Natural killer cell (primary cell): ENCODE results near the gene TPBG. TPM values are rescaled to one million over a fixed set of nuclear protein-coding genes. Genes with fewer than 3 reads are reported as not detected.

Experiments
- ATAC-seq, 3 donors: fragments of 150-1000 bp in 2 of 3; fragments of 200-7000 bp in 1 of 3; cut with Tn5 transposase; 1 replicate in 1 of 3; 2 replicates in 2 of 3; pipeline ENCODE4 v1.10.0; 2021; ENCODE audit warnings: mild to moderate bottlenecking in 2 of 3, moderate library complexity in 2 of 3
- DNase-seq, 2 donors: peaks; one replicate each; pipeline versions ENCODE4 v3.0.0 to v3.0.0-alpha.2; 2013 to 2021; ENCODE audit warnings: mixed read lengths in 1 of 2
- H3K27ac ChIP-seq: one replicate; pipeline ENCODE4 v1.5.1; 2013; ENCODE audit warnings: mild to moderate bottlenecking, low read length
- H3K27me3 ChIP-seq: one replicate; pipeline ENCODE4 v1.6.1; 2013; ENCODE audit warnings: low read length; ENCODE audit not compliant: control insufficient read depth, insufficient read depth
- H3K36me3 ChIP-seq: one replicate; pipeline ENCODE4 v1.6.1; 2013; ENCODE audit warnings: low read length; ENCODE audit not compliant: control insufficient read depth, insufficient read depth
- H3K4me1 ChIP-seq: one replicate; pipeline ENCODE4 v1.6.1; 2013; ENCODE audit warnings: low read length; ENCODE audit not compliant: control insufficient read depth, insufficient read depth
- H3K4me3 ChIP-seq: one replicate; pipeline ENCODE4 v1.5.1; 2013; ENCODE audit warnings: low read length
- H3K9me3 ChIP-seq: one replicate; pipeline ENCODE4 v1.6.1; 2013; ENCODE audit warnings: low read length; ENCODE audit not compliant: control insufficient read depth, insufficient read depth
- H3K27ac Mint-ChIP-seq, 2 donors: one replicate each; pipeline ENCODE4 v1.8.0; 2022; ENCODE audit warnings: mild to moderate bottlenecking in 2 of 2, mixed read lengths in 2 of 2, moderate library complexity in 1 of 2
- H3K27me3 Mint-ChIP-seq, 2 donors: one replicate each; pipeline ENCODE4 v1.8.0; 2022; ENCODE audit warnings: low read depth in 2 of 2, mixed read lengths in 2 of 2
- H3K36me3 Mint-ChIP-seq: one replicate; pipeline ENCODE4 v1.8.0; 2022; ENCODE audit warnings: mixed read lengths
- H3K4me1 Mint-ChIP-seq, 2 donors: one replicate each; pipeline ENCODE4 v1.8.0; 2022; ENCODE audit warnings: mixed read lengths in 2 of 2
- H3K4me3 Mint-ChIP-seq: one replicate; pipeline ENCODE4 v1.8.0; 2022; ENCODE audit warnings: mild to moderate bottlenecking, moderate library complexity, mixed read lengths
- H3K9me3 Mint-ChIP-seq, 2 donors: one replicate each; pipeline ENCODE4 v1.8.0; 2022; ENCODE audit warnings: mixed read lengths in 2 of 2
- whole genome bisulfite sequencing: methylation state at CpG from one replicate; pipeline ENCODE4 v1.1.7; 2013; ENCODE audit warnings: missing lambda C conversion rate; ENCODE audit not compliant: insufficient coverage; 5-methylcytosine and 5-hydroxymethylcytosine counted together
- intact Hi-C: fragments of 100-400 bp; cut with micrococcal nuclease; formaldehyde crosslinking; loops from one replicate; pipeline ENCODE4 v1.14.2; 2022
- total RNA-seq, 4 donors: library from RNA; stranded (reverse); fragments of 120-200 nt in 1 of 4; gene quantifications; one replicate each; pipeline versions ENCODE4 v1.2.3 to v1.2.4, GENCODE V29; 2013 to 2022
- TF ChIP-seq, protein P1 (sequence below): fragments of 200-600 bp; IDR thresholded peaks from one replicate; pipeline ENCODE4 v1.8.0; 2022; ENCODE audit warnings: antibody characterized with exemption

Gene TPBG
- total RNA-seq, 3 donors from 2014 or later (not counting 1 experiment from before 2014, with no cell fraction given) = 0.11 to 0.33 TPM; not detected in 1

- intact Hi-C loops = no loop called here
- H3K4me1 ChIP-seq = no peaks in the 10 kb centered on the region
- Mint-ChIP-seq H3K27me3 (peaks cover 8 to 11% of the 10 kb centered on the region in 2 donors), H3K9me3 (peaks cover 4 to 5% of the 10 kb centered on the region in 2 donors), H3K4me1 (no peaks in the 10 kb centered on the region), H3K36me3 (no peaks in the 10 kb centered on the region), H3K4me3 (no peak overlapping the region), H3K27ac (no peak overlapping the region)
- H3K27me3 ChIP-seq = peaks cover 8% of the 10 kb centered on the region
- no peak for ATAC-seq
- DNase-seq = no peak
- 85% methylated on average over 3 of the region's 3 CpGs for WGBS
- H3K27ac ChIP-seq = no peak overlapping the region
- H3K36me3 ChIP-seq = no peaks in the 10 kb centered on the region
- TF ChIP-seq, protein P1, sequence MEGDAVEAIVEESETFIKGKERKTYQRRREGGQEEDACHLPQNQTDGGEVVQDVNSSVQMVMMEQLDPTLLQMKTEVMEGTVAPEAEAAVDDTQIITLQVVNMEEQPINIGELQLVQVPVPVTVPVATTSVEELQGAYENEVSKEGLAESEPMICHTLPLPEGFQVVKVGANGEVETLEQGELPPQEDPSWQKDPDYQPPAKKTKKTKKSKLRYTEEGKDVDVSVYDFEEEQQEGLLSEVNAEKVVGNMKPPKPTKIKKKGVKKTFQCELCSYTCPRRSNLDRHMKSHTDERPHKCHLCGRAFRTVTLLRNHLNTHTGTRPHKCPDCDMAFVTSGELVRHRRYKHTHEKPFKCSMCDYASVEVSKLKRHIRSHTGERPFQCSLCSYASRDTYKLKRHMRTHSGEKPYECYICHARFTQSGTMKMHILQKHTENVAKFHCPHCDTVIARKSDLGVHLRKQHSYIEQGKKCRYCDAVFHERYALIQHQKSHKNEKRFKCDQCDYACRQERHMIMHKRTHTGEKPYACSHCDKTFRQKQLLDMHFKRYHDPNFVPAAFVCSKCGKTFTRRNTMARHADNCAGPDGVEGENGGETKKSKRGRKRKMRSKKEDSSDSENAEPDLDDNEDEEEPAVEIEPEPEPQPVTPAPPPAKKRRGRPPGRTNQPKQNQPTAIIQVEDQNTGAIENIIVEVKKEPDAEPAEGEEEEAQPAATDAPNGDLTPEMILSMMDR = no peak
- H3K4me3 ChIP-seq = no peak overlapping the region
- no peaks in the 10 kb centered on the region for H3K9me3 ChIP-seq
Measured at GRCh38 chr6:82370788-82371187, 7.2 kb downstream of the TPBG start.

DNA sequence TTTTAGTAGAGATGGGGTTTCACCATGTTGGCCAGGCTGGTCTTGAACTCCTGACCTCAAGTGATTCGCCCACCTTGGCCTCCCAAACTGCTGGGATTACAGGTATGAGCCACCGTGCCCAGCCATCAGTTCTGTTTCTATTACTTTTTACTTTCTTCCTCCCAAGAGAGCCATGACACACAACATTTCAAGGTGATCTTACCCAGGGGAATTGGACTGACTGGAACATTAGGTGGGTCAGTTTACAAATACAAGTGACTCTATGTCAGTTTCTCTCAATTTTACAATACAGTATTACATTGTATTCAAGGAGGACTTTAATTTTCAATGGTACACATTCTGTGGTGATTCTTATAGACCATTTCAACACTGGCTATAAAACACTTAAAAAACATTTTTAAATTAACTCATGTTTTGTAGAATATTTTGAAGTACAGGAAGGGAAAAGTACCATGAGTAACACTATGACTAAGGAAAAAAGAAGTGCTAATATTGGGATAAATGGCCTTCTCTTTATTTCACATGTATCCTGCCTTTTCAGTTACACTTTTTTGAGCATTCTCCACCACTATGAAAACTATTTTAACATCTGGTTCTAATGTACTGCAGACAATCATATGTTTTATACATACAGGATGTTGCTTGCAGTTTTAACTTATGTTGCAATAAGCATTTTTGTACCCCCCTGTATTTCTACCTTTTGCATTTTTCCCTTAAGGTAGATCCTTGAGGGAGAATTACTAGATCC is 8.4 kb downstream of the TPBG start:
- H3K36me3 ChIP-seq = no peaks in the 10 kb centered on the region
- no peaks in the 10 kb centered on the region for H3K4me1 ChIP-seq
- intact Hi-C loops = no loop called here
- Mint-ChIP-seq H3K4me3 (no peak overlapping the region), H3K27ac (no peak overlapping the region), H3K36me3 (no peaks in the 10 kb centered on the region), H3K27me3 (no peaks in the 10 kb centered on the region), H3K9me3 (peaks cover 5 to 6% of the 10 kb centered on the region in 2 donors), H3K4me1 (no peaks in the 10 kb centered on the region)
- no peak for ATAC-seq
- no peaks in the 10 kb centered on the region for H3K9me3 ChIP-seq
- no peak overlapping the region for H3K4me3 ChIP-seq
- H3K27ac ChIP-seq = no peak overlapping the region
- no peak for DNase-seq
- TF ChIP-seq, protein P1 = no peak
- peaks cover 5% of the 10 kb centered on the region for H3K27me3 ChIP-seq
- 94% methylated on average over 2 of the region's 2 CpGs for WGBS

DNA sequence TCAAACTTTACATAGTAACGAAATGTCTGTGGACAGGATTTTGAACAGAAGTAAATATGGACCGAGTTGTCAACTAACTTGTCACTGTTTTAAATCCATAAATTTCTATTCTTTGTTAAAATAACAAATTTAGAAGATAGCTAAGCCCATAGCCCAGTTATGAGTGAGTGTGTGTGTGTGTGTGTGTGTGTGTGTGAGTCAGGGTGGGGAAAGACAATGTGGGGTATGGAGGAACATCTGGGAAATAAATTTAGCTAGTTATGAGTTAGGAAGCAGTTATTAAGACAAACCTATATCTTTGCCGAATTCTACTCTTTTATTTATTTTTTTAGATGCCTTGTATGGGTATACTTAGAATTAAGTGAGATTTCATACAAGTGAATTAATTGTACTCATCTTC is 9.0 kb downstream of the TPBG start:
- no peak for ATAC-seq
- DNase-seq = no peak

More for the DNA sequence above, 9.0 kb downstream of the TPBG start:
- H3K4me3 Mint-ChIP-seq = no peak overlapping the region
- no peaks in the 10 kb centered on the region for H3K4me1 ChIP-seq
- no peaks in the 10 kb centered on the region for H3K27me3 Mint-ChIP-seq
- no peaks in the 10 kb centered on the region for H3K4me1 Mint-ChIP-seq
- H3K36me3 Mint-ChIP-seq = no peaks in the 10 kb centered on the region
- peaks cover 6 to 7% of the 10 kb centered on the region in 2 donors for H3K9me3 Mint-ChIP-seq
- H3K27ac Mint-ChIP-seq = no peak overlapping the region
- no peak overlapping the region for H3K27ac ChIP-seq
- TF ChIP-seq, protein P1 = no peak
- no CpG with 5 or more reads among the region's 3 CpGs for WGBS
- intact Hi-C loops = no loop called here
- H3K36me3 ChIP-seq = no peaks in the 10 kb centered on the region
- no peaks in the 10 kb centered on the region for H3K9me3 ChIP-seq
- no peak overlapping the region for H3K4me3 ChIP-seq
- H3K27me3 ChIP-seq = peaks cover 5% of the 10 kb centered on the region
